ENCODE data around the gene TPX2. TPM values are rescaled to one million over a fixed set of nuclear protein-coding genes. Genes with fewer than 3 reads are reported as not detected.

Gene TPX2, protein sequence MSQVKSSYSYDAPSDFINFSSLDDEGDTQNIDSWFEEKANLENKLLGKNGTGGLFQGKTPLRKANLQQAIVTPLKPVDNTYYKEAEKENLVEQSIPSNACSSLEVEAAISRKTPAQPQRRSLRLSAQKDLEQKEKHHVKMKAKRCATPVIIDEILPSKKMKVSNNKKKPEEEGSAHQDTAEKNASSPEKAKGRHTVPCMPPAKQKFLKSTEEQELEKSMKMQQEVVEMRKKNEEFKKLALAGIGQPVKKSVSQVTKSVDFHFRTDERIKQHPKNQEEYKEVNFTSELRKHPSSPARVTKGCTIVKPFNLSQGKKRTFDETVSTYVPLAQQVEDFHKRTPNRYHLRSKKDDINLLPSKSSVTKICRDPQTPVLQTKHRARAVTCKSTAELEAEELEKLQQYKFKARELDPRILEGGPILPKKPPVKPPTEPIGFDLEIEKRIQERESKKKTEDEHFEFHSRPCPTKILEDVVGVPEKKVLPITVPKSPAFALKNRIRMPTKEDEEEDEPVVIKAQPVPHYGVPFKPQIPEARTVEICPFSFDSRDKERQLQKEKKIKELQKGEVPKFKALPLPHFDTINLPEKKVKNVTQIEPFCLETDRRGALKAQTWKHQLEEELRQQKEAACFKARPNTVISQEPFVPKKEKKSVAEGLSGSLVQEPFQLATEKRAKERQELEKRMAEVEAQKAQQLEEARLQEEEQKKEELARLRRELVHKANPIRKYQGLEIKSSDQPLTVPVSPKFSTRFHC
- total RNA-seq (10 to 100 TPM; 39.7 to 52.5 TPM), polyA plus RNA-seq (ENCODE audit: insufficient read depth, low read depth, low replicate concordance) (74.6 TPM)
- long read RNA-seq, donor 1, transcript TPX2-201 (18 exons, 3,497 nt), result major isoform, 6 of 30 reads
- long read RNA-seq, donor 1, partial matches to known transcripts, result 24 of 30 reads
- long read RNA-seq, donor 1, other reads (novel, unspliced or antisense), result 0 of 30 reads
- long read RNA-seq, donor 2, transcript TPX2-201 (18 exons, 3,497 nt), result major isoform, 5 of 14 reads
- long read RNA-seq, donor 2, partial matches to known transcripts, result 9 of 14 reads
- long read RNA-seq, donor 2, other reads (novel, unspliced or antisense), result 0 of 14 reads

DNA sequence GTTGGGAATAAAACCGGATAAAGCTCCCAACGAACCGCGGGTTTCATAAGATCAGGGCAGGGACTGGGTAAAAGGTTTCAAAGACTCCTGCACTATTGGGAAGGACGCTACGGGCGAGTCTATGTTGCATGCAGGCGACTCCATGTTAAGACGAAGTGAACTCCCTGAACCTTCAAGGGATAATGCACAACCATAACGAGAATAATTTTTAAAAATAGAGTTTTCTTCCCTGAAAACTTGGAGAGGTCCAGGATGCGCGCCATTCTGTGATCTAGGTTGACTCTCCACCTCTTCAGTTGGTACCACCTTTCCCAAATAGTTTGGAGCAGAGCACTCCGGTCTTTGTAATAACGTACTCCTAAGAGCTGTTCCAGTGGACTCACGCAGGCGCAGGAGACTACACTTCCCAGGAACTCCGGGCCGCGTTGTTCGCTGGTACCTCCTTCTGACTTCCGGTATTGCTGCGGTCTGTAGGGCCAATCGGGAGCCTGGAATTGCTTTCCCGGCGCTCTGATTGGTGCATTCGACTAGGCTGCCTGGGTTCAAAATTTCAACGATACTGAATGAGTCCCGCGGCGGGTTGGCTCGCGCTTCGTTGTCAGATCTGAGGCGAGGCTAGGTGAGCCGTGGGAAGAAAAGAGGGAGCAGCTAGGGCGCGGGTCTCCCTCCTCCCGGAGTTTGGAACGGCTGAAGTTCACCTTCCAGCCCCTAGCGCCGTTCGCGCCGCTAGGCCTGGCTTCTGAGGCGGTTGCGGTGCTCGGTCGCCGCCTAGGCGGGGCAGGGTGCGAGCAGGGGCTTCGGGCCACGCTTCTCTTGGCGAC, at the start of gene TPX2:
TPX2 (plus strand) TSS at position 562 of the 821 bp plus-strand sequence. CDS start 18,187 bp downstream, outside the sequence.
- peak; percentile 99 for DNase-seq
- intact Hi-C loops (cut with DNase I; ENCODE audit: low total_unique reads), result no loop called here
- H3K27ac ChIP-seq, result peak within 1 kb of the TSS; percentile 53 to 77
- no peaks in the 10 kb centered on the region for H3K27me3 ChIP-seq
- 0% methylated on average over 32 to 54 of the region's 54 CpGs for WGBS, 2 donors
- no peaks in the 10 kb centered on the region for H3K4me1 ChIP-seq
- no peaks in the 10 kb centered on the region for H3K9me3 ChIP-seq
- H3K4me3 ChIP-seq, result peak within 1 kb of the TSS; percentile 60 to 77
- H3K36me3 ChIP-seq (ENCODE audit: low read depth, missing control alignments), result no peaks in the 10 kb centered on the region
- TF ChIP-seq, protein P1, sequence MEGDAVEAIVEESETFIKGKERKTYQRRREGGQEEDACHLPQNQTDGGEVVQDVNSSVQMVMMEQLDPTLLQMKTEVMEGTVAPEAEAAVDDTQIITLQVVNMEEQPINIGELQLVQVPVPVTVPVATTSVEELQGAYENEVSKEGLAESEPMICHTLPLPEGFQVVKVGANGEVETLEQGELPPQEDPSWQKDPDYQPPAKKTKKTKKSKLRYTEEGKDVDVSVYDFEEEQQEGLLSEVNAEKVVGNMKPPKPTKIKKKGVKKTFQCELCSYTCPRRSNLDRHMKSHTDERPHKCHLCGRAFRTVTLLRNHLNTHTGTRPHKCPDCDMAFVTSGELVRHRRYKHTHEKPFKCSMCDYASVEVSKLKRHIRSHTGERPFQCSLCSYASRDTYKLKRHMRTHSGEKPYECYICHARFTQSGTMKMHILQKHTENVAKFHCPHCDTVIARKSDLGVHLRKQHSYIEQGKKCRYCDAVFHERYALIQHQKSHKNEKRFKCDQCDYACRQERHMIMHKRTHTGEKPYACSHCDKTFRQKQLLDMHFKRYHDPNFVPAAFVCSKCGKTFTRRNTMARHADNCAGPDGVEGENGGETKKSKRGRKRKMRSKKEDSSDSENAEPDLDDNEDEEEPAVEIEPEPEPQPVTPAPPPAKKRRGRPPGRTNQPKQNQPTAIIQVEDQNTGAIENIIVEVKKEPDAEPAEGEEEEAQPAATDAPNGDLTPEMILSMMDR (IDR thresholded peaks at IDR 0.05), result peak in 1 of 3 experiments; percentile 22
- peak; percentile 49 for TF ChIP-seq POLR2A (IDR thresholded peaks at IDR 0.05)

DNA sequence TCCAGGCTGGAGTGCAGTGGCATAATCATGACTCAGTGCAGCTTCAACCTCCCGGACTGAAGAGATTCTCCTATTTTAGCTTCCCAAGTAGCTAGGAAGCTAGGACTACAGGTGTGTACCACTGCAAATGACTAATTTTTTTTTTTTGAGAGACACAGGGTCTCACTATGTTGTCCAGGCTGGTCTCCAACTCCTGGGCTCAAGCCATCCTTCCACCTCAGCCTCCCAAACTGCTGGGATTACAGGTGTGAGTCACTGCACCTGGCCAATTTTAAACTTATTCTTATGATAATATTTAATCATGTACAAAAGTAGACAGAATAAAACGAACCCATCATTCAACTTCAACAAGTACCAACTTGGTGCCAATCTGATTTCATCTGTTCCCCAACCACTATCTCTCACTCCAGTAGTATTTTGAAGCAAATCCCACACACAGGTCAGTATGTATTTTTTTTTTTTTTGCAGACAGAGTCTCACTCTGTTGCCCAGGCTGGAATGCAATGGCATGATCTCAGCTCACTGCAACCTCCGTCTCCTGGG, 48.9 kb upstream of the TPX2 start:
- Histone ChIP-seq H3K4me3 (no peak overlapping the region), H3K4me1 (peaks cover 15% of the 10 kb centered on the region)
- intact Hi-C loops (cut with DNase I; ENCODE audit: low total_unique reads), result no loop called here

DNA sequence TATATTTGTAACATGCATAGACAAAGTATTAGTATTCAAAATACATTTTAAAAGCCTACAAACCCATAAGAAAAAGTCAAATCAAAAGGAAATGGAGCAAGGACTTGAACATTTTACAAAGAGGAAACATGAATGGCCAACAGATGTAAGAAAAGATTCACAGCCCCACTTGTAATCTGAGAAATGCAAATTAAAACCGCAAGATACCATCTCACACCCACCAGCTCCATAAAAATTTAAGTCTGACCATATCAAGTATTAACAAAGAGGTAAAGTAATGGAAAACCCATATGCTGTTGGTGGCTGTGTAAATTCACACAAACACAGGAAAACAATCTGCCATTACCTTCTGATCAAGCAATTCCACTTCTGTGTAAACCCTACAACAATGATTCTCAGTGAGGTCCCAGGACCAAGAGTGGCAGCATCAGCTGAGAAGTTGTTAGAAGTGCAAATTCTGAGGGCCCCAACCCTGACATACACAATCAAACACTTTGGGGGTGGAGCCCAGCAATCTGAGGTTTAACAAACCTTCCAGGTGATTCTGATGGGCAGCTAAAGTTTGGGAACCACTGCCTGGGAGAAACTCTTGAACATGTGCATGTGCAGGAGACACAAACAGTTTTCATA, 47.3 kb upstream of the TPX2 start:
- Histone ChIP-seq H3K4me3 (no peak overlapping the region), H3K4me1 (peaks cover 9% of the 10 kb centered on the region), H3K36me3 (ENCODE audit: low read depth, missing control alignments) (no peaks in the 10 kb centered on the region), H3K27ac (no peak overlapping the region), H3K9me3 (no peaks in the 10 kb centered on the region), H3K27me3 (no peaks in the 10 kb centered on the region)
- TF ChIP-seq POLR2A (IDR thresholded peaks at IDR 0.05), result no peak
- TF ChIP-seq, protein P1 (IDR thresholded peaks at IDR 0.05), result no peak
- no peak for DNase-seq
- intact Hi-C loops (cut with DNase I; ENCODE audit: low total_unique reads), result no loop called here
- 56 to 58% methylated on average over 1 of the region's 1 CpG for WGBS, 2 donors

More for the DNA sequence above, 48.9 kb upstream of the TPX2 start:
- Histone ChIP-seq H3K27ac (no peak overlapping the region), H3K36me3 (ENCODE audit: low read depth, missing control alignments) (no peaks in the 10 kb centered on the region), H3K9me3 (no peaks in the 10 kb centered on the region), H3K27me3 (no peaks in the 10 kb centered on the region)
- TF ChIP-seq, protein P1 (IDR thresholded peaks at IDR 0.05), result no peak
- TF ChIP-seq POLR2A (IDR thresholded peaks at IDR 0.05), result no peak
- 70 to 75% methylated on average over 3 of the region's 3 CpGs for WGBS, 2 donors
- DNase-seq, result no peak

DNA sequence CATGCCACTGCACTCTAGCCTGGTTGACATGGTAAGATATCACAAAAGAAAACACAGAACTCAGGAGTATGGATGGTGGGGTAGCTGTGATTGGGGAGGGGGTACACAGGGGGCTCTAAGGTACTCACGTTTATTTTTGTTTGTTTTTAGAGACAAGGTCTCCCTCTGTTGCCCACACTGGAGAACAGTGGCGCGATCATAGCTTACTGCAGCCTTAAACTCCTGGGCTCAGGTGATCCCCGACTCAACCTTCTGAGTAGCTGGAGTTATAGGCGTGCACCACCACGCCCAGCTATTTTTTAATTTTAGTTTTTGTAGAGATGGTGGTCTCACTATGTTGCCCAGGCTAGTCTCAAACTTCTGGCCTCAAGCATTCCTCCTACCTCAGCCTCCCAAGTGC, 45.7 kb upstream of the TPX2 start:
- 84 to 89% methylated on average over 6 of the region's 6 CpGs for WGBS, 2 donors
- H3K27me3 ChIP-seq, result no peaks in the 10 kb centered on the region
- H3K36me3 ChIP-seq (ENCODE audit: low read depth, missing control alignments), result no peaks in the 10 kb centered on the region
- H3K4me3 ChIP-seq, result no peak overlapping the region
- DNase-seq, result no peak
- H3K27ac ChIP-seq, result no peak overlapping the region
- TF ChIP-seq, protein P1 (IDR thresholded peaks at IDR 0.05), result no peak
- no peak for TF ChIP-seq POLR2A (IDR thresholded peaks at IDR 0.05)
- intact Hi-C loops (cut with DNase I; ENCODE audit: low total_unique reads), result no loop called here
- H3K4me1 ChIP-seq, result peaks cover 13% of the 10 kb centered on the region
- no peaks in the 10 kb centered on the region for H3K9me3 ChIP-seq
